Calu3 (cell line): ENCODE data around the gene PLEKHA5. TPM values are rescaled to one million over a fixed set of nuclear protein-coding genes. Genes with fewer than 3 reads are reported as not detected.

Experiments used
- BruUV-seq: library from RNA; stranded (reverse); fragments of 400-500 nt; replicated peaks from 2 replicates; lab custom pipeline; 2021; lab: Mats Ljungman, UMichigan
- CTCF ChIA-PET: fragments of 300-600 bp; sonication (Branson Sonifier 250); formaldehyde crosslinking; loops from one replicate; lab custom pipeline; 2022; ENCODE audit warnings: antibody characterized with exemption; lab: Charles Lee
- DNase-seq: peaks from one replicate; pipeline ENCODE4 v3.0.0; 2022
- H3K27ac Mint-ChIP-seq: one replicate; pipeline ENCODE4 v1.8.0; 2022; ENCODE audit warnings: mixed read lengths; ENCODE audit not compliant: unreplicated experiment
- H3K27me3 Mint-ChIP-seq: one replicate; pipeline ENCODE4 v1.8.0; 2022; ENCODE audit warnings: mixed read lengths; ENCODE audit not compliant: unreplicated experiment
- H3K36me3 Mint-ChIP-seq: one replicate; pipeline ENCODE4 v1.8.0; 2022; ENCODE audit warnings: mild to moderate bottlenecking, moderate library complexity, mixed read lengths; ENCODE audit not compliant: insufficient read depth, unreplicated experiment
- H3K4me1 Mint-ChIP-seq: one replicate; pipeline ENCODE4 v1.8.0; 2022; ENCODE audit warnings: mild to moderate bottlenecking, low read depth, mixed read lengths; ENCODE audit not compliant: unreplicated experiment
- H3K4me3 Mint-ChIP-seq: one replicate; pipeline ENCODE4 v1.8.0; 2022; ENCODE audit warnings: mild to moderate bottlenecking, low read depth, moderate library complexity, mixed read lengths; ENCODE audit not compliant: unreplicated experiment
- H3K9me3 Mint-ChIP-seq: one replicate; pipeline ENCODE4 v1.8.0; 2022; ENCODE audit warnings: low read depth, mixed read lengths; ENCODE audit not compliant: unreplicated experiment
- CTCF ChIP-seq: fragments of 200-600 bp; IDR thresholded peaks from one replicate; pipeline ENCODE4 v1.8.0; 2022; ENCODE audit warnings: antibody characterized with exemption; ENCODE audit not compliant: unreplicated experiment
- intact Hi-C: fragments of 100-400 bp; cut with micrococcal nuclease; formaldehyde crosslinking; loops from one replicate; pipeline ENCODE4 v1.10.0; 2022; ENCODE audit not compliant: unreplicated experiment
- total RNA-seq: library from RNA; stranded (reverse); gene quantifications from 2 replicates; pipeline ENCODE4 v1.2.3, GENCODE V29; 2022

PLEKHA5 gene
- total RNA-seq, 1 experiment from 2014 or later: 57.9 TPM

- peak; percentile 6 for DNase-seq
- CTCF ChIA-PET: interaction anchor here (0.7 to 2.1 kb wide), 6 partner anchors 30 to 126 kb away, joined by 3 to 25 read pairs (median 4); no protein-coding TSS in a partner anchor
- Mint-ChIP-seq H3K27me3 (no peaks in the 10 kb centered on the region), H3K36me3 (peaks cover 7% of the 10 kb centered on the region), H3K27ac (peak overlapping the region; percentile 55), H3K4me1 (peaks cover 17% of the 10 kb centered on the region), H3K4me3 (no peak overlapping the region), H3K9me3 (peaks cover 5% of the 10 kb centered on the region)
- no TSS peak for BruUV-seq
- no peak for TF ChIP-seq CTCF
- intact Hi-C loops: loop anchor here (2.0 kb wide), 1 partner anchor 37 kb away; no protein-coding TSS in a partner anchor
Measured at GRCh38 chr12:19095756-19096480, 33.6 kb upstream of the PLEKHA5 start.

- CTCF ChIA-PET: no interaction called here
- no peaks in the 10 kb centered on the region for H3K9me3 Mint-ChIP-seq
- intact Hi-C loops: no loop called here
- DNase-seq: no peak
- H3K27ac Mint-ChIP-seq: no peak overlapping the region
- no peaks in the 10 kb centered on the region for H3K27me3 Mint-ChIP-seq
- no peak for TF ChIP-seq CTCF
- no peak overlapping the region for H3K4me3 Mint-ChIP-seq
- H3K36me3 Mint-ChIP-seq: no peaks in the 10 kb centered on the region
- no TSS peak for BruUV-seq
- no peaks in the 10 kb centered on the region for H3K4me1 Mint-ChIP-seq
Measured at GRCh38 chr12:19105463-19105862, 24.1 kb upstream of the PLEKHA5 start.

GRCh38 chr12:19107750-19108149 lies 21.8 kb upstream of the PLEKHA5 start:
- Mint-ChIP-seq H3K36me3 (no peaks in the 10 kb centered on the region), H3K4me1 (no peaks in the 10 kb centered on the region), H3K27ac (no peak overlapping the region), H3K9me3 (no peaks in the 10 kb centered on the region), H3K27me3 (no peaks in the 10 kb centered on the region), H3K4me3 (no peak overlapping the region)
- CTCF ChIA-PET: no interaction called here
- no peak for TF ChIP-seq CTCF
- intact Hi-C loops: no loop called here
- DNase-seq: no peak
- no TSS peak for BruUV-seq

GRCh38 chr12:19110221-19110940 lies 19.2 kb upstream of the PLEKHA5 start:
- no peak overlapping the region for H3K27ac Mint-ChIP-seq
- intact Hi-C loops: no loop called here

More at GRCh38 chr12:19110221-19110940, 19.2 kb upstream of the PLEKHA5 start:
- BruUV-seq: no TSS peak
- no peaks in the 10 kb centered on the region for H3K36me3 Mint-ChIP-seq
- no peaks in the 10 kb centered on the region for H3K9me3 Mint-ChIP-seq
- CTCF ChIA-PET: no interaction called here
- no peak for TF ChIP-seq CTCF
- no peak for DNase-seq
- no peaks in the 10 kb centered on the region for H3K27me3 Mint-ChIP-seq
- no peaks in the 10 kb centered on the region for H3K4me1 Mint-ChIP-seq
- H3K4me3 Mint-ChIP-seq: no peak overlapping the region
